Brain microvascular endothelial cell (primary cell): ENCODE data around the gene TP73.

ENCODE experiments used
- DNase-seq: peaks from one replicate; pipeline ENCODE4 v3.0.0-alpha.2; 2020
- H3K27ac ChIP-seq: fragments of 250-450 bp; sonication (Bioruptor Pico); 2 replicates; pipeline ENCODE4 v1.5.1; 2020; ENCODE audit warnings: mild to moderate bottlenecking, moderate library complexity
- H3K27me3 ChIP-seq: fragments of 250-450 bp; sonication (Bioruptor Pico); replicated peaks from 2 replicates; pipeline ENCODE4 v1.5.1; 2020; ENCODE audit warnings: mild to moderate bottlenecking
- H3K36me3 ChIP-seq: fragments of 250-450 bp; sonication (Bioruptor Pico); replicated peaks from 2 replicates; pipeline ENCODE4 v1.5.1; 2020; ENCODE audit warnings: mild to moderate bottlenecking
- H3K4me3 ChIP-seq: 2 replicates; pipeline ENCODE4 v1.5.1; 2011; ENCODE audit warnings: low read depth, mild to moderate bottlenecking, control low read depth, low read length, moderate library complexity
- CTCF ChIP-seq: IDR thresholded peaks from 2 replicates; pipeline ENCODE4 v1.5.1; 2011; ENCODE audit warnings: low read depth, mild to moderate bottlenecking, moderate library complexity, low read length, control low read depth, inconsistent platforms; ENCODE audit errors: missing control alignments
- in situ Hi-C: cut with HindIII; loops from 2 replicates; pipeline ENCODE4 v1.10.0; 2017; ENCODE audit warnings: low sequenced_read_pairs, low pct_ligation_motif_present

The TP73 gene

GRCh38 chr1:3681898-3682806 lies 29.8 kb downstream of the TP73 start:
- H3K36me3 ChIP-seq, result no peaks in the 10 kb centered on the region
- in situ Hi-C loops, result no loop called here
- DNase-seq, result no peak
- no peak overlapping the region for H3K27ac ChIP-seq
- no peak overlapping the region for H3K4me3 ChIP-seq
- no peak for TF ChIP-seq CTCF
- H3K27me3 ChIP-seq, result no peaks in the 10 kb centered on the region

- in situ Hi-C loops, result no loop called here
- no peaks in the 10 kb centered on the region for H3K27me3 ChIP-seq
- H3K4me3 ChIP-seq, result no peak overlapping the region
- H3K36me3 ChIP-seq, result no peaks in the 10 kb centered on the region
- DNase-seq, result no peak
- no peak for TF ChIP-seq CTCF
- H3K27ac ChIP-seq, result no peak overlapping the region
Measured at GRCh38 chr1:3683197-3683596, 30.9 kb downstream of the TP73 start.

- no peaks in the 10 kb centered on the region for H3K27me3 ChIP-seq
- no peak for DNase-seq
- no peaks in the 10 kb centered on the region for H3K36me3 ChIP-seq
- in situ Hi-C loops, result no loop called here
- H3K27ac ChIP-seq, result no peak overlapping the region
- no peak for TF ChIP-seq CTCF
- no peak overlapping the region for H3K4me3 ChIP-seq
Measured at GRCh38 chr1:3683992-3684391, 31.7 kb downstream of the TP73 start.

- in situ Hi-C loops, result no loop called here
- no peak for TF ChIP-seq CTCF
- no peaks in the 10 kb centered on the region for H3K36me3 ChIP-seq
- no peak for DNase-seq
- no peak overlapping the region for H3K27ac ChIP-seq
- H3K27me3 ChIP-seq, result no peaks in the 10 kb centered on the region
- H3K4me3 ChIP-seq, result no peak overlapping the region
Measured at GRCh38 chr1:3685222-3685621, 32.9 kb downstream of the TP73 start.

- no peaks in the 10 kb centered on the region for H3K27me3 ChIP-seq
- no peak for DNase-seq
- TF ChIP-seq CTCF, result no peak
- H3K36me3 ChIP-seq, result no peaks in the 10 kb centered on the region
- in situ Hi-C loops, result no loop called here
- H3K4me3 ChIP-seq, result no peak overlapping the region
- no peak overlapping the region for H3K27ac ChIP-seq
Measured at GRCh38 chr1:3685906-3686305, 33.6 kb downstream of the TP73 start.

- in situ Hi-C loops, result no loop called here
- no peak for DNase-seq
- Histone ChIP-seq H3K4me3 (no peak overlapping the region), H3K27ac (no peak overlapping the region), H3K27me3 (no peaks in the 10 kb centered on the region), H3K36me3 (no peaks in the 10 kb centered on the region)
- TF ChIP-seq CTCF, result no peak
Measured at GRCh38 chr1:3687504-3687903, 35.2 kb downstream of the TP73 start.
